Calu3 (cell line): ENCODE results near the gene SMARCA4. TPM values are rescaled to one million over a fixed set of nuclear protein-coding genes. Genes with fewer than 3 reads are reported as not detected.

Experiments
- BruUV-seq: library from RNA; stranded (reverse); fragments of 400-500 nt; replicated peaks from 2 replicates; lab custom pipeline; 2021; lab: Mats Ljungman, UMichigan
- CTCF ChIA-PET: fragments of 300-600 bp; sonication (Branson Sonifier 250); formaldehyde crosslinking; loops from one replicate; lab custom pipeline; 2022; ENCODE audit warnings: antibody characterized with exemption; lab: Charles Lee
- DNase-seq: peaks from one replicate; pipeline ENCODE4 v3.0.0; 2022
- H3K27ac Mint-ChIP-seq: one replicate; pipeline ENCODE4 v1.8.0; 2022; ENCODE audit warnings: mixed read lengths; ENCODE audit not compliant: unreplicated experiment
- H3K27me3 Mint-ChIP-seq: one replicate; pipeline ENCODE4 v1.8.0; 2022; ENCODE audit warnings: mixed read lengths; ENCODE audit not compliant: unreplicated experiment
- H3K36me3 Mint-ChIP-seq: one replicate; pipeline ENCODE4 v1.8.0; 2022; ENCODE audit warnings: mild to moderate bottlenecking, moderate library complexity, mixed read lengths; ENCODE audit not compliant: insufficient read depth, unreplicated experiment
- H3K4me1 Mint-ChIP-seq: one replicate; pipeline ENCODE4 v1.8.0; 2022; ENCODE audit warnings: mild to moderate bottlenecking, low read depth, mixed read lengths; ENCODE audit not compliant: unreplicated experiment
- H3K4me3 Mint-ChIP-seq: one replicate; pipeline ENCODE4 v1.8.0; 2022; ENCODE audit warnings: mild to moderate bottlenecking, low read depth, moderate library complexity, mixed read lengths; ENCODE audit not compliant: unreplicated experiment
- H3K9me3 Mint-ChIP-seq: one replicate; pipeline ENCODE4 v1.8.0; 2022; ENCODE audit warnings: low read depth, mixed read lengths; ENCODE audit not compliant: unreplicated experiment
- CTCF ChIP-seq: fragments of 200-600 bp; IDR thresholded peaks from one replicate; pipeline ENCODE4 v1.8.0; 2022; ENCODE audit warnings: antibody characterized with exemption; ENCODE audit not compliant: unreplicated experiment
- intact Hi-C: fragments of 100-400 bp; cut with micrococcal nuclease; formaldehyde crosslinking; loops from one replicate; pipeline ENCODE4 v1.10.0; 2022; ENCODE audit not compliant: unreplicated experiment
- total RNA-seq: library from RNA; stranded (reverse); gene quantifications from 2 replicates; pipeline ENCODE4 v1.2.3, GENCODE V29; 2022

SMARCA4 gene
- total RNA-seq, 1 experiment from 2014 or later = 116 TPM

- Mint-ChIP-seq H3K9me3 (no peaks in the 10 kb centered on the region), H3K27ac (no peak overlapping the region), H3K4me1 (no peaks in the 10 kb centered on the region), H3K36me3 (peaks cover 27% of the 10 kb centered on the region), H3K27me3 (no peaks in the 10 kb centered on the region), H3K4me3 (peak overlapping the region; percentile 80)
- intact Hi-C loops = no loop called here
- CTCF ChIA-PET = no interaction called here
- peak; percentile 55 for DNase-seq
- no TSS peak for BruUV-seq
- no peak for TF ChIP-seq CTCF
Measured at GRCh38 chr19:10961073-10961860, 437 bp downstream of the SMARCA4 start.

GRCh38 chr19:10962863-10963262, 2.0 kb downstream of the SMARCA4 start:
- DNase-seq = no peak

GRCh38 chr19:10963865-10964264, 3.0 kb downstream of the SMARCA4 start:
- H3K27ac Mint-ChIP-seq = no peak overlapping the region
- no peaks in the 10 kb centered on the region for H3K27me3 Mint-ChIP-seq
- H3K4me3 Mint-ChIP-seq = no peak overlapping the region
- H3K4me1 Mint-ChIP-seq = peaks cover 5% of the 10 kb centered on the region
- BruUV-seq = no TSS peak
- no peak for DNase-seq
- CTCF ChIA-PET = interaction anchor here (0.6 to 0.7 kb wide), 3 partner anchors 8 to 54 kb away, joined by 3 to 5 read pairs (median 4); no protein-coding TSS in a partner anchor
- no peaks in the 10 kb centered on the region for H3K9me3 Mint-ChIP-seq
- TF ChIP-seq CTCF = no peak
- peaks cover 33% of the 10 kb centered on the region for H3K36me3 Mint-ChIP-seq
- intact Hi-C loops = no loop called here

More at GRCh38 chr19:10962863-10963262, 2.0 kb downstream of the SMARCA4 start:
- no peaks in the 10 kb centered on the region for H3K9me3 Mint-ChIP-seq
- peak overlapping the region; percentile 80 for H3K4me3 Mint-ChIP-seq
- TF ChIP-seq CTCF = no peak
- intact Hi-C loops = no loop called here
- peaks cover 27% of the 10 kb centered on the region for H3K36me3 Mint-ChIP-seq
- CTCF ChIA-PET = interaction anchor here (0.7 kb wide), 2 partner anchors 14 to 55 kb away, joined by 3 to 4 read pairs; no protein-coding TSS in a partner anchor
- H3K27ac Mint-ChIP-seq = no peak overlapping the region
- no peaks in the 10 kb centered on the region for H3K27me3 Mint-ChIP-seq
- no TSS peak for BruUV-seq
- H3K4me1 Mint-ChIP-seq = peaks cover 5% of the 10 kb centered on the region

GRCh38 chr19:10964903-10965302, 4.1 kb downstream of the SMARCA4 start:
- Mint-ChIP-seq H3K27ac (no peak overlapping the region), H3K4me1 (peaks cover 5% of the 10 kb centered on the region), H3K27me3 (no peaks in the 10 kb centered on the region), H3K36me3 (peaks cover 32% of the 10 kb centered on the region), H3K9me3 (no peaks in the 10 kb centered on the region), H3K4me3 (no peak overlapping the region)
- CTCF ChIA-PET = interaction anchor here (0.5 to 1.0 kb wide), 2 partner anchors 10 to 16 kb away, joined by 7 to 8 read pairs; no protein-coding TSS in a partner anchor
- intact Hi-C loops = no loop called here
- no peak for TF ChIP-seq CTCF
- no TSS peak for BruUV-seq
- no peak for DNase-seq
